ENCODE results near the gene SMCO4. TPM values are rescaled to one million over a fixed set of nuclear protein-coding genes. Genes with fewer than 3 reads are reported as not detected.

SMCO4 gene
- total RNA-seq, 1 donor from 2014 or later: 29.3 TPM

- no peaks in the 10 kb centered on the region for H3K27me3 ChIP-seq (ENCODE audit: insufficient read depth, low read length)
- Mint-ChIP-seq H3K27ac (ENCODE audit: unreplicated experiment) (no peak overlapping the region), H3K36me3 (ENCODE audit: low read depth, unreplicated experiment) (peaks cover 10% of the 10 kb centered on the region), H3K27me3 (ENCODE audit: low read depth, unreplicated experiment) (no peaks in the 10 kb centered on the region), H3K4me3 (ENCODE audit: unreplicated experiment) (no peak overlapping the region), H3K4me1 (ENCODE audit: low read depth, unreplicated experiment) (peaks cover 13% of the 10 kb centered on the region), H3K9me3 (ENCODE audit: unreplicated experiment) (peaks cover 2% of the 10 kb centered on the region)
- DNase-seq (ENCODE audit: low read depth) (no peak), FAIRE-seq (no peak)
- no peak overlapping the region for H2AFZ ChIP-seq (ENCODE audit: low read depth, low read length)
- H3K79me2 ChIP-seq (ENCODE audit: insufficient read depth, low read length): no peaks in the 10 kb centered on the region
- H3K9me3 ChIP-seq (ENCODE audit: insufficient read depth, low read depth, low read length): no peaks in the 10 kb centered on the region
- no peaks in the 10 kb centered on the region for H4K20me1 ChIP-seq (ENCODE audit: insufficient read depth, low read length)
- TF ChIP-seq CTCF (IDR thresholded peaks at IDR 0.05; ENCODE audit: insufficient read depth, low read depth, low read length) (no peak), EZH2 (IDR thresholded peaks at IDR 0.05; ENCODE audit: insufficient read depth, low read length) (no peak)
- no peaks in the 10 kb centered on the region for H3K36me3 ChIP-seq (ENCODE audit: insufficient read depth, low read length)
- H3K4me1 ChIP-seq (ENCODE audit: insufficient read depth, low read length): peaks cover 12% of the 10 kb centered on the region
- no peak overlapping the region for H3K4me3 ChIP-seq (ENCODE audit: insufficient read depth, low read depth, low read length)
- H3K9ac ChIP-seq (ENCODE audit: low read length): no peak overlapping the region
- H3K4me2 ChIP-seq (ENCODE audit: low read length): no peak overlapping the region
- no peak overlapping the region for H3K27ac ChIP-seq (ENCODE audit: low read depth, low read length)
These were observed 41.3 kb downstream of the SMCO4 start for GRCh38 chr11:93501856-93502255.

GRCh38 chr11:93500759-93501158 lies 42.4 kb downstream of the SMCO4 start:
- Histone ChIP-seq H3K27me3 (ENCODE audit: insufficient read depth, low read length) (no peaks in the 10 kb centered on the region), H3K4me3 (ENCODE audit: insufficient read depth, low read depth, low read length) (no peak overlapping the region), H3K9ac (ENCODE audit: low read length) (no peak overlapping the region), H3K79me2 (ENCODE audit: insufficient read depth, low read length) (no peaks in the 10 kb centered on the region), H3K4me1 (ENCODE audit: insufficient read depth, low read length) (peaks cover 12% of the 10 kb centered on the region), H3K27ac (ENCODE audit: low read depth, low read length) (no peak overlapping the region), H4K20me1 (ENCODE audit: insufficient read depth, low read length) (no peaks in the 10 kb centered on the region), H3K36me3 (ENCODE audit: insufficient read depth, low read length) (no peaks in the 10 kb centered on the region), H2AFZ (ENCODE audit: low read depth, low read length) (no peak overlapping the region), H3K4me2 (ENCODE audit: low read length) (no peak overlapping the region), H3K9me3 (ENCODE audit: insufficient read depth, low read depth, low read length) (no peaks in the 10 kb centered on the region)
- H3K36me3 Mint-ChIP-seq (ENCODE audit: low read depth, unreplicated experiment): peaks cover 12% of the 10 kb centered on the region
- no peak overlapping the region for H3K4me3 Mint-ChIP-seq (ENCODE audit: unreplicated experiment)
- FAIRE-seq (no peak), DNase-seq (ENCODE audit: low read depth) (no peak)
- H3K27ac Mint-ChIP-seq (ENCODE audit: unreplicated experiment): no peak overlapping the region
- peaks cover 2% of the 10 kb centered on the region for H3K9me3 Mint-ChIP-seq (ENCODE audit: unreplicated experiment)
- TF ChIP-seq CTCF (IDR thresholded peaks at IDR 0.05; ENCODE audit: insufficient read depth, low read depth, low read length) (no peak), EZH2 (IDR thresholded peaks at IDR 0.05; ENCODE audit: insufficient read depth, low read length) (no peak)
- peaks cover 13% of the 10 kb centered on the region for H3K4me1 Mint-ChIP-seq (ENCODE audit: low read depth, unreplicated experiment)
- H3K27me3 Mint-ChIP-seq (ENCODE audit: low read depth, unreplicated experiment): no peaks in the 10 kb centered on the region

GRCh38 chr11:93498641-93499040 lies 44.5 kb downstream of the SMCO4 start:
- H3K4me2 ChIP-seq (ENCODE audit: low read length): peak overlapping the region; percentile 55
- FAIRE-seq (no peak), DNase-seq (ENCODE audit: low read depth) (peak; percentile 81)
- no peak overlapping the region for H3K4me3 Mint-ChIP-seq (ENCODE audit: unreplicated experiment)
- H3K79me2 ChIP-seq (ENCODE audit: insufficient read depth, low read length): no peaks in the 10 kb centered on the region
- peak overlapping the region; percentile 27 for H3K27ac Mint-ChIP-seq (ENCODE audit: unreplicated experiment)
- H3K36me3 Mint-ChIP-seq (ENCODE audit: low read depth, unreplicated experiment): peaks cover 19% of the 10 kb centered on the region
- H3K27me3 ChIP-seq (ENCODE audit: insufficient read depth, low read length): no peaks in the 10 kb centered on the region
- no peak overlapping the region for H2AFZ ChIP-seq (ENCODE audit: low read depth, low read length)
- no peaks in the 10 kb centered on the region for H3K27me3 Mint-ChIP-seq (ENCODE audit: low read depth, unreplicated experiment)
- H3K9me3 ChIP-seq (ENCODE audit: insufficient read depth, low read depth, low read length): no peaks in the 10 kb centered on the region
- no peaks in the 10 kb centered on the region for H3K36me3 ChIP-seq (ENCODE audit: insufficient read depth, low read length)
- H3K9me3 Mint-ChIP-seq (ENCODE audit: unreplicated experiment): peaks cover 2% of the 10 kb centered on the region
- H3K4me1 Mint-ChIP-seq (ENCODE audit: low read depth, unreplicated experiment): peaks cover 27% of the 10 kb centered on the region
- peaks cover 18% of the 10 kb centered on the region for H3K4me1 ChIP-seq (ENCODE audit: insufficient read depth, low read length)
- no peak overlapping the region for H3K4me3 ChIP-seq (ENCODE audit: insufficient read depth, low read depth, low read length)
- TF ChIP-seq EZH2 (IDR thresholded peaks at IDR 0.05; ENCODE audit: insufficient read depth, low read length) (no peak), CTCF (IDR thresholded peaks at IDR 0.05; ENCODE audit: insufficient read depth, low read depth, low read length) (no peak)
- peak overlapping the region; percentile 32 for H3K9ac ChIP-seq (ENCODE audit: low read length)
- H3K27ac ChIP-seq (ENCODE audit: low read depth, low read length): peak overlapping the region; percentile 32
- peaks cover 6% of the 10 kb centered on the region for H4K20me1 ChIP-seq (ENCODE audit: insufficient read depth, low read length)
